Keratinocyte (primary cell): ENCODE results near the gene SLC1A2. TPM values are rescaled to one million over a fixed set of nuclear protein-coding genes. Genes with fewer than 3 reads are reported as not detected.

Experiments used
- DNase-seq: peaks from one replicate; pipeline ENCODE4 v3.0.0-alpha.2; 2011; ENCODE audit warnings: low read depth, missing footprints, low spot score
- FAIRE-seq: peaks from 2 replicates; lab custom pipeline; 2011; peaks lifted over from hg19 to GRCh38; lab: Jason Lieb, UNC
- H2AFZ ChIP-seq: 2 replicates; pipeline ENCODE4 v1.6.0; 2012; ENCODE audit warnings: low read length, control low read depth, inconsistent platforms; ENCODE audit not compliant: control insufficient read depth
- H3K27ac ChIP-seq: 2 replicates; pipeline ENCODE4 v1.5.1; 2011; ENCODE audit warnings: low read length; ENCODE audit not compliant: control insufficient read depth, insufficient read depth
- H3K27me3 ChIP-seq: 3 replicates; pipeline ENCODE4 v1.6.0; 2011; ENCODE audit warnings: low read length; ENCODE audit not compliant: control insufficient read depth, insufficient read depth; ENCODE audit errors: extremely low read depth
- H3K36me3 ChIP-seq, 2 experiments: 2 replicates in 1 of 2; 3 replicates in 1 of 2; pipeline ENCODE4 v1.5.1; 2011; ENCODE audit warnings: low read length in 2 of 2, mild to moderate bottlenecking in 1 of 2; ENCODE audit not compliant: control insufficient read depth in 2 of 2, insufficient read depth in 2 of 2; ENCODE audit errors: extremely low read depth in 1 of 2
- H3K4me1 ChIP-seq: 3 replicates; pipeline ENCODE4 v1.5.1; 2011; ENCODE audit warnings: low read length; ENCODE audit not compliant: control insufficient read depth, insufficient read depth; ENCODE audit errors: extremely low read depth
- H3K4me2 ChIP-seq: 3 replicates; pipeline ENCODE4 v1.6.0; 2011; ENCODE audit warnings: low read depth, low read length; ENCODE audit not compliant: control insufficient read depth, insufficient read depth; ENCODE audit errors: extremely low read depth
- H3K4me3 ChIP-seq, 3 experiments: fragments of 200-600 bp in 1 of 3; sonication (generic) in 1 of 3; 2 replicates in 2 of 3; 3 replicates in 1 of 3; pipeline ENCODE4 v1.5.1; 2011 to 2016; ENCODE audit warnings: low read length in 3 of 3, mild to moderate bottlenecking in 3 of 3, control low read depth in 2 of 3, inconsistent platforms in 1 of 3, low read depth in 1 of 3, mixed read lengths in 1 of 3, mixed run types in 1 of 3, moderate library complexity in 1 of 3; ENCODE audit not compliant: control insufficient read depth in 2 of 3, insufficient read depth in 2 of 3; ENCODE audit errors: extremely low read depth in 1 of 3
- H3K79me2 ChIP-seq: 2 replicates; pipeline ENCODE4 v1.6.0; 2012; ENCODE audit warnings: low read length; ENCODE audit not compliant: control insufficient read depth, insufficient read depth
- H3K9ac ChIP-seq: 3 replicates; pipeline ENCODE4 v1.6.0; 2011; ENCODE audit warnings: low read length; ENCODE audit not compliant: control insufficient read depth, insufficient read depth; ENCODE audit errors: extremely low read depth
- H3K9me1 ChIP-seq: 3 replicates; pipeline ENCODE4 v1.6.0; 2011; ENCODE audit warnings: low read length; ENCODE audit not compliant: control insufficient read depth, insufficient read depth; ENCODE audit errors: extremely low read depth
- H3K9me3 ChIP-seq: 2 replicates; pipeline ENCODE4 v1.5.1; 2012; ENCODE audit warnings: low read depth, low read length; ENCODE audit not compliant: control insufficient read depth
- H4K20me1 ChIP-seq: 3 replicates; pipeline ENCODE4 v1.6.0; 2011; ENCODE audit warnings: low read length; ENCODE audit not compliant: control insufficient read depth, insufficient read depth; ENCODE audit errors: extremely low read depth
- CTCF ChIP-seq, 3 experiments: IDR thresholded peaks in 1 of 3; conservative IDR thresholded peaks in 1 of 3; optimal IDR thresholded peaks in 1 of 3; 2 replicates in 2 of 3; 3 replicates in 1 of 3; pipeline versions ENCODE3 to v1.5.1; 2011; ENCODE audit warnings: low read length in 3 of 3, mild to moderate bottlenecking in 3 of 3, moderate library complexity in 2 of 3, control low read depth in 1 of 3, inconsistent platforms in 1 of 3; ENCODE audit not compliant: insufficient read depth in 2 of 3; ENCODE audit errors: extremely low read depth in 1 of 3
- EZH2 ChIP-seq: IDR thresholded peaks from one replicate; pipeline ENCODE4 v1.6.1; 2012; ENCODE audit warnings: inconsistent platforms, mild to moderate bottlenecking, low read length, moderate library complexity
- dilution Hi-C: fragments of 300-500 bp; cut with MboI; formaldehyde crosslinking; loops from one replicate; pipeline ENCODE4 v1.7.0; 2020; ENCODE audit warnings: low sequenced_read_pairs; ENCODE audit not compliant: extremely low pct_ligation_motif_present
- polyA plus RNA-seq, 5 experiments: library from polyadenylated mRNA; depleted of rRNA in 3 of 5; stranded (reverse) in 3 of 5; stranded (forward) in 1 of 5; unstranded in 1 of 5; fragments of >200 nt; gene quantifications; 1 replicate in 1 of 5; 2 replicates in 3 of 5; 3 replicates in 1 of 5; pipeline versions ENCODE4 v1.2.1 to v1.2.3, GENCODE V29; 2011 to 2012; ENCODE audit warnings: missing spikeins in 2 of 5, low read depth in 1 of 5, low replicate concordance in 1 of 5

Gene SLC1A2
- polyA plus RNA-seq, 1 donor (not counting 4 experiments of a cell fraction or from before 2014, with no cell fraction given), result under 0.01 TPM

GRCh38 chr11:35349897-35350296, 69.5 kb downstream of the SLC1A2 start:
- Histone ChIP-seq H3K9me1 (no peaks in the 10 kb centered on the region), H2AFZ (no peak overlapping the region), H3K79me2 (no peaks in the 10 kb centered on the region), H3K4me3 (no peak overlapping the region), H4K20me1 (no peaks in the 10 kb centered on the region), H3K27me3 (no peaks in the 10 kb centered on the region), H3K9me3 (no peaks in the 10 kb centered on the region), H3K4me1 (peaks cover 11% of the 10 kb centered on the region), H3K27ac (no peak overlapping the region), H3K4me2 (no peak overlapping the region), H3K36me3 (no peaks in the 10 kb centered on the region), H3K9ac (no peak overlapping the region)
- DNase-seq, result no peak
- TF ChIP-seq EZH2 (no peak), CTCF (optimal IDR thresholded peaks at IDR 0.05 in 1 of 3, IDR thresholded peaks at IDR 0.05 in 1 of 3, conservative IDR thresholded peaks at IDR 0.05 in 1 of 3; ENCODE audit: extremely low read depth in 1 of 3, insufficient read depth in 2 of 3, low read length in 3 of 3) (no peak)
- FAIRE-seq, result no peak
- dilution Hi-C loops, result no loop called here

- TF ChIP-seq CTCF (optimal IDR thresholded peaks at IDR 0.05 in 1 of 3, IDR thresholded peaks at IDR 0.05 in 1 of 3, conservative IDR thresholded peaks at IDR 0.05 in 1 of 3; ENCODE audit: extremely low read depth in 1 of 3, insufficient read depth in 2 of 3, low read length in 3 of 3) (no peak), EZH2 (no peak)
- no peaks in the 10 kb centered on the region for H3K27me3 ChIP-seq
- H3K4me3 ChIP-seq, result no peak overlapping the region
- H3K9me3 ChIP-seq, result no peaks in the 10 kb centered on the region
- dilution Hi-C loops, result no loop called here
- FAIRE-seq (no peak), DNase-seq (no peak)
- H3K79me2 ChIP-seq, result no peaks in the 10 kb centered on the region
- H3K9ac ChIP-seq, result no peak overlapping the region
- H2AFZ ChIP-seq, result no peak overlapping the region
- H3K4me1 ChIP-seq, result peaks cover 11% of the 10 kb centered on the region
- H3K9me1 ChIP-seq, result no peaks in the 10 kb centered on the region
- no peak overlapping the region for H3K4me2 ChIP-seq
- no peak overlapping the region for H3K27ac ChIP-seq
- H3K36me3 ChIP-seq, result no peaks in the 10 kb centered on the region
- H4K20me1 ChIP-seq, result no peaks in the 10 kb centered on the region
These were observed 70.3 kb downstream of the SLC1A2 start for GRCh38 chr11:35348898-35349687.
